HG03469 (cell line): ENCODE measurements around the gene SPTBN5.
"Not testable (repeated sequence)": the region's sequence is repeated elsewhere in the genome, so short reads cannot be mapped to it uniquely, and the experiment has no call there.

Experiments used
- ATAC-seq: cut with Tn5 transposase; IDR thresholded peaks from one replicate; pipeline ENCODE4 v1.9.1; 2021; ENCODE audit warnings: mild to moderate bottlenecking, moderate library complexity, moderate number of reproducible peaks; ENCODE audit not compliant: unreplicated experiment

Gene SPTBN5

DNA sequence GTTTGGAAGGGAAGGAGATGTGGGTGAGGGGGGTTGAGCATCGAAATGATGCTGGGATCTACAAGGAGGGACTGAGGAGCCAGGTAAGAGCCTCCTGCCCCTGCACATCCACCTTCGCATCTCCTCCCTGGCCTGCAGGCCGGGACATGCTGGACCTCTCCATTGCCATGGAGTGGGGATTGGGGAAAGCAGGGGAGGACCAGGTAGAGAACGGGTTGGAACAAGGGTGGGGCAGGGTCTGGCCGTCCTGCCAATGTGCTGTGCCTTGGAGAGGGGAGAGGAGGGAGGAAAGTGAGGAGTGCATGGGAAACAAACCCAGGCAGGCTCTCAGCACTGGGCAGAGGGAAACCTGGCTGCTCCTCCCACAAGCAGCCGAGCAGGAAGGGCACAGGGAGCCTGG lies 44.6 kb downstream of the SPTBN5 start:
- no peak for ATAC-seq

DNA sequence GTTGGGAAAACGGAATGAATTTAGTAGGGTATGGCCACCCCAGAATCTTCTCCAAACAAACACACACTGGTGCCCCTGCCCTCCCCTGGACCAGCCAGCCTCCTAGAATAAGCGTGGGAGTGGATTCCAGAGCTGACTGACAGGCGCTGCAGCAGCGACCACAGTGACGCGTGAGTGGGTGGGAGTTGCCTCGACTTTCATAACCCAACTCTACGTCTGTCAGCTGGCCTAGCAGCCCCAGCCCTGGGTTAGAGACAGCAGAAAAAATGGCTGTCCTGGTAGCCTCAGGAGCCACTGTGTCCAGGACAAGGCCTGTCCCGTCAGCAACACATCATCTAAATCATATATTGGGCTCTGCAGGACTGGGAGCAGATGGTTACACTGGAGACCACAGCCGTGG lies 45.2 kb downstream of the SPTBN5 start:
- no peak for ATAC-seq

DNA sequence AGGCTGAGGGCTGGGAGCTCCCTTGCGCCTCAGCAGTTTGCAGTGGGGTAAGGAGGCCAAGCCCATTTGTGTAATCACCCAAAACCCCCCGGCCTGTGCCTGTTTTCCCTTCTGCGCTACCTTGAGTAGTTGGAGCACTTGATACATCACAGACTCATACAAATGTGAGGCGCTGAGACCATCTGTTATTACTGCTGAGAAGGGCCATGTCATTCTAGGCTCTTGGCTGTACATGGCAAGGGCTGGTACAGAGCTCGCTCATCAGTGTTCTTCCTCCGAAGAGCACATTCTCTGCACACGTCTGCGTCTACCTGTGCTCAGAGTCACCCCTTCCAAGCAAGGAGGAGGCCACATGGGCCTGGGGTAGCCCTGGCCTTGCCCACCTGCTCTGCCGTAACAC lies 45.9 kb downstream of the SPTBN5 start:
- no peak for ATAC-seq

DNA sequence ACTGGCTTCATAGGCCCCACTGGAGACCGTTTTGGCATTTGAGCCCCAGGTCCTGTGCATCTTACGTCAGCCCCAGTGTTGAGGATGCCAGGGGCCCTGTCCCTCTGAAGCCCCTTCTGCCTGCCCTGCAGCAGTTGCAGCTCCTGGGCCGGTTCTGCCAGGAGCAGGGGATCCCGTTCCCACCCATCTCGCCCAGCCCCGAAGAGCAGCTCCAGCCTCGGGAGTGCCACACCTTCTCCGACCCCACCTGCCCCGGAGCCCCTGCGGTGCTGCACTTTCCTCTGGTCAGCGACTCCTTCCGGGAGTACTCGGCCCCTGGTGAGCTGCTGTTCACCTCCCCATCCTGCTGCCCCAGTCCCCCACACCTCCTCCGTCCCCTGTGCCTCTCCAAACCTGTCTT lies 46.6 kb downstream of the SPTBN5 start:
- no peak for ATAC-seq

DNA sequence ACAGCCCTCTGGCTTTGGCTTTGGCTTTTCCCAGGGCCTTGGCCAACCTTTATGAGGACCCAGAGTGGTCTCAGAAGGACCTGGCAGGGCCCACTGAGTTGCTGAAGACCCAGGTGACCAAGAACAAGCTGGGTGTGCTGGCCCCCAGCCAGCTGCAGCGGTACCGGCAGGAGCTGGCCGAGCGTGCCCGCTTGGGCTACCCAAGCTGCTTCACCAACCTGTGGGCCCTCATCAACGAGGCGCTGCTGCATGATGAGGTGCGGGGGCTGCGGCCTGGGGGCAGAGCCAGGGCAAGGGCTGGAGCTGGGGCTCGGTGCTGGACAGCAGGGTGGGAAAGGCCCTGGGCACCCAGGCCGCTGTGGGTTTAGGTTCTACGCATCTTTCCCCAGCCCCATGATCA lies 49.0 kb downstream of the SPTBN5 start:
- no peak for ATAC-seq

DNA sequence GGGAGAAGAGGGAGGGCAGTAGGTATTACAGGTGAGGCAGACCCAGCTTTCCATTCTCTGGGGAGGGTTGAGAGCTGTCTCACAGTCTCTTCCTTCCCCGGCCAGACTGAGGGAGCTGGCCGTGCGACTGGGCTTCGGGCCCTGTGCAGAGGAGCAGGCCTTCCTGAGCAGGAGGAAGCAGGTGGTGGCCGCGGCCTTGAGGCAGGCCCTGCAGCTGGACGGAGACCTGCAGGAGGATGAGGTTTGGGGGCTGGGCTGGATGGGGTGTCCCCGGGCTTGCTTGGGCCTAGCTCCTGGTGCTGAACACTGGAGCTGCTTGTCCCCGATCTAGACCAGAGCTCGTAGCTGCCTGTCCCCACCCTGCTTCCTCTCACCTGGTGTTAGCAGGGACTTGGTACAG lies 50.3 kb downstream of the SPTBN5 start:
- no peak for ATAC-seq

DNA sequence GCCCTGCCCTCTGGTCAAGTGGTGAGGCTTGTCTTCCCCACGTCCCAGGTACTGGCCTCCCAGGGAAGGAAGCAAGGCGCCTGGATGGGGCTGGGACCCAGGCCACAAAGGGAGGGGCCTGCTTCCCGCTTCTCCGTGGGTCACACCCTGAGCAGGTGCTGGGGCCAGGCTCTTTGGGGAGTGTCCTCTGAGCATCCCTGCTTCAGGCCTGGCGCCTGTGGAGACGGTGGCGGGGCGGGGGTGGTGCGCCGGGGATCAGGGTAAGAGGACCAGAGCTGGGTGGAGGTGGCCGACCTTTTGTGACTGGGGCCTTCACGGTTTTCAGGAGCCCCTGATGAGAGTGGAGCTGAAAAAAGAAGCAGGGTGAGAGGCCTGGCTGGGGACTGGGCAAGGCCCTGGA lies 51.6 kb downstream of the SPTBN5 start:
- no peak for ATAC-seq

DNA sequence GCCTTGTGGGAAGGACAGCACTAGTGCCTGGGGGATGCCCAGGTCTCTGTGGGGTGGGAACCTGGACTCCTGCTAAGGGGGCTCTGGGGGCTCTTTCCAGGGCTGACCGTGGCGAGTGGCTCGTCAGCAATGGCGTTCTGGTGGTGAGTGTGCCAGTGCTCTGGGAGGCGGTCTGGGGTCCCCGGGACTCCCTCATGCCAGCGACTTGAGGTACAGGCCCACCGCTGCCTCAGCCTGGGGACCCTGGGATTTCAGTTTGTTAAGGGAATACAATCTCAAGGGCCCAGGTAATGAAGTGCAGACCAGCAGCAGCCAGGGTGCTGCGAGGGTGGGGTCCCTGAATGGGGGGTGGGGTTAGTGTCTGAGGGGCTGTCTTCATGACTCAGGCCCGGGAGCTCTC lies 52.7 kb downstream of the SPTBN5 start:
- ATAC-seq: no peak

DNA sequence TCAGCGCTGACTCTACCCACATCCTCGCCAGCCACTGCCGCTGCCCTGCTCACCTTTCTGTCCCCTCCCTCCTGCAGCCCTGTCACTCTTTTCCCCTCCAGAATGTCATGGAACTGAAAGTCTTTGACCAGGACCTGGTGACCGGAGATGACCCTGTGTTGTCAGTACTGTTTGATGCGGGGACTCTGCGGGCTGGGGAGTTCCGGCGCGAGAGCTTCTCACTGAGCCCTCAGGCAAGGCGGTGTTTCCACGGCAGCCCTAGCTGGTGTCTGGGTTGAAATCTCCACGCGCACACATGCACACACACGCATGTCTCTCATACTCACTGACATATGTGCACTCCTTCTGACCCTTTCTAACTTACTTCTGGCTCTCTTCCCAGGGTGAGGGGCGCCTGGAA lies 53.2 kb downstream of the SPTBN5 start:
- ATAC-seq: no peak

DNA sequence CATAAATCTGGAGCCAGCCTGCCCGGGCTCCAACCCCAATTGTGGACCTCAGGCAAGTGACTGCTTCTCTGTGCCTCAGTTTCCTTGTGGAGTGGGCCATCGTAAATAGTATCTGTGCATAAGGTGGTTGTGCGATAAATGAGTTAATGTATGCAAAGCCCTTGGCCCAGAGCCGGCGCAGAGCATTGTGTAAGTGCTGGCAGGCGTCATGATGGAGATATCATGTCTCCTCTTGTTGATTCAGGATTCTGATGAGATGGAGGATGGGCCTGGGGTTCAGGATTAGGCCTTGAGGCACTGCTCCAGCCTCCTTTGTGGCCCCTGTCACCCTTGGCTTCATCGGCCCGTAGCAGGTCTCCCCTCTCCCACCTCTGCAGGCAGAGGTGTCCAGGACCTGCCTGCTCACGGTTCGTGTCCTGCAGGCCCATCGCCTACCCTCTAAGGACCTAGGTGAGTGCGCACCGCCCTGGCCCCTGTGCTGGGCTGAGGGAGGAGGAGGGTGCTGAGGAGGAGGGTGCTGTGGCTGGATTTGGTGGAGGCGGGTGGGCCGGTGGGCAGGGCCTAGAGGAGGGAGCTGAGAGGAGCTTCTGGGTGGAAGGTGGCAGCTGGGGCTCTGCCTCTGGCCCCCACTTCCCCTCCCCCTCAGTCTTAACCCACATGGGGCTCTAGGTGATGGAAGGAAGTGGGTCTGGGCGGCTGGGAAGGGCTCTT lies 53.9 kb downstream of the SPTBN5 start:
- no peak for ATAC-seq

DNA sequence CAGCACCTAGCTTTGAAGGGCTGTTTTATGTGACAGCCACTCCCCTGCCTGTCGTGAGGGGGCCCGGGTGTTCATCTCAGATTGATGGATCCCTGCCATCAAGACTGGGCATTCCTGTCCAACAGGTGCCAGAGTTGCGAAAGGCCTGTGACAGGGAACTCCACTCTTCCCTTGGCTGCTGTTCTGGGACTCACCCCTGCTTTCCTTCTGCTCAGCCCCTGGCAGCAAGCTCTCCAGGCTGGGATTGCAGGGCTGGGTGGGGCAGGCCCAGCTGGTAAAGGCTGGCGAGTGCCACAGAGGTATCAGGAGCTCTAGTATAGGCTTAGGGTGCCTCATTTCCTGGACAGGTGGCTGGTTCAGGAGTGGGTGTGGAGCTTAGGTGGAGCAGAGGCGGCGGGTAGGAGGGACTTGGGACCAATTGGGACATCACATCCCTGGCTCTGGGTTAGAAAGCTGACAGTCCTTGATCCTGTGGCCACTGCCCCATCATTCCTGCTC lies 55.4 kb downstream of the SPTBN5 start, which contains the start of gene PLA2G4B:
TSS of gene PLA2G4B (plus strand) at position 448 of the 498 bp plus-strand sequence. CDS start 67 bp downstream, outside the sequence.
- no peak for ATAC-seq

DNA sequence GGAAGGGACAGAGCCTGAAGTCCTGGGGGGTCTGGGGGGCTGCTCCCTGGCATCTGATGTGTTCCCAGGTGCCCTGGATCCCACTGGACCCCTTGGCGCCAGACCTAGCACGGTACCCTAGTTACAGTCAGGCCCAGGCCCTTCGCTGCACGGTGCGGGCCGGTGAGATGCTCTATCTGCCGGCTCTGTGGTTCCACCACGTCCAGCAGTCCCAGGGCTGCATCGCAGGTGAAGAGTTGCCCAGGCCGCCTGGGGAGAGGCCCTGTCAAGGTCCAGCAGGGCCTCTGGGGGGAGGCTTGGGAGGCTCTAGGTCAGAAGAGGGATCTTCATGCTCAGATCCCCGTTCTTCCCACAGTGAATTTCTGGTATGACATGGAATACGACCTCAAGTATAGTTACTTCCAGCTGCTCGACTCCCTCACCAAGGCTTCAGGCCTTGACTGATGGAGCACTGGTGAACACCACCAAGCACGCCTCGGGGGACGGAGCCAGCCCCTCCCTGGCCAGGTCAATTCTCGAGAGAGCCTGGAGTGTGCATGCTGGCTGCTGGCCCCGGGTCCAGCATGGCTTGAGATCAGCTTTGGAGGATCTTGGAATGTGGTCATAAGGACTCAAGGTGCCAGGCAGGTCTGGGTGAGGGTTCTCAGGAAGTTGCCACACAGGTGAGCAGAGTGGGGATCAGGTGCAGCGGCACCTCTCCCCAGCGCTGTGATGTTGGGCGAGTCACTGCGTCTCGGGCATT lies 57.0 kb downstream of the SPTBN5 start:
- ATAC-seq: no peak

DNA sequence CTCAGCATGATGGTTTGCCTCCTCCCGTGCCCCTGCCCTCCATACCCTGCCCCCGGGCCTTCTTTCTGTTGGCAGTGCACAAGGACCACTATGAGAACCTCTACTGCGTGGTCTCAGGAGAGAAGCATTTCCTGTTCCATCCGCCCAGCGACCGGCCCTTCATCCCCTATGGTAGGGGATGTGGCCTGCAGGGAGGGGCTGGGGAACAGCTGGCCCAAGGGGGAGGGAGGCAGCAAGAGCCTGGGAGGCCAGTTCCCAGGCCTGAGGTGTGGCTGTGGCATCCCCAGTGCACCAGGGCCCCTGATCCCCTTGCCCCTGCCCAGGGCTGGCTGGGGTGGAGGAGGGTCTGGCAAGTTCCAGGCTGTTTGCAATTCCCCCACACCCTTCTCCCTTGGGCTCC lies 57.8 kb downstream of the SPTBN5 start:
- no peak for ATAC-seq

DNA sequence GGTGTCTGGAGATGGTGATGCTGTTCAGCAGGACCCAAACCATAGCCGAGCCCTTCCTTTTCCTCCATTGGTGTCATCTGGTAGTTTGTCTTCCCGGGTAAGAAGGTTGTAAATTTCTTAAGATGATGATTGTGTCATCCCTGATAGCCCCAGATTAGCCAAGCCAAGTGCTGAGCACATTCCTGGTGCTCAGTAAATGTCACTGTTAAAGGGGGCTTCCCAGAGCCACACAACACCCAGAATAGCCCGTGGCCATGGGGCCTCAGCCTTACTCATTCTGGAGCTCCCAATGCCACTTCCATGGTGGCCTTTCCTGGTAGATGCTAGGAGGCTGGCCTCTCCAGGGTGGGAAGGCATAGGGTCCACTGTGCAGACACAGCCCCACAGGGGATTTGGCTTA lies 59.8 kb downstream of the SPTBN5 start:
- no peak for ATAC-seq

DNA sequence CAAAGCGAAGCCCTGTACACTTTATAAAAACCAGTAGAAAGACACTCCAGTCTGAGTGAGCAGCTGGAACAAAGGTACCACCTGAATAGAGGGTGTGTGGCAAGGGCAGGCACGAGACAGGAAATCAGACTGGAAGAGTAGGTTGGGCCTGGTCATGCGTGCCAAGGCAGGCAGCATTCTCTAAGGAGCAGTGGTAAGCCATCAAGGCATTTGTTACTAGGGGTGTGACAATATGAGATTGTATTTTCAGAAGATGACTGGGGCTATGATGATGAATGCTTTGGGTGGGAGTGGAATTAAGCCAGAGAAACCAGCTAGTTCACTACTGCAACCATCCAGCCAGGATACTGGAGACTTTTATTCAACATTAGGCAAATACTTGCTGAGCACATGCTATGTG lies 61.0 kb downstream of the SPTBN5 start:
- ATAC-seq: no peak

DNA sequence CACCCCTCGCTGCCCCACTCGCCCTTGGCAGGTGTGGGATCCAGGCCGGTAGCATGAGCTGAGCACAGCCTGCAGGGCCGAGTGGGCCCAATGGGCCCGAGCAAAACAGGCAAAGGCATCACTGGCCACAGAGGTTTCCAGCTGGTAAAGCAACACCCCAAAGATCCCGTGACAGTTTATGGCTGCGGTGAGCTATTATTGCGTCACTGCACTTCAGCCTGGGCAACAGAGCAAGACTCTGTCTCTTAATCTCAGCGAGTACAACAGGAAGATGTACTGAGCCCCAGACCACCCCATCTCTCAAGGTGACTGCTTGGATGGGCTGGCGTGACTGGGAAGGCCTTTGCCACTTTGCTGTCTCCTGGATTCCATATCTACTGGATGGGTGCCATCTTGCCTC lies 61.6 kb downstream of the SPTBN5 start:
- ATAC-seq: no peak

DNA sequence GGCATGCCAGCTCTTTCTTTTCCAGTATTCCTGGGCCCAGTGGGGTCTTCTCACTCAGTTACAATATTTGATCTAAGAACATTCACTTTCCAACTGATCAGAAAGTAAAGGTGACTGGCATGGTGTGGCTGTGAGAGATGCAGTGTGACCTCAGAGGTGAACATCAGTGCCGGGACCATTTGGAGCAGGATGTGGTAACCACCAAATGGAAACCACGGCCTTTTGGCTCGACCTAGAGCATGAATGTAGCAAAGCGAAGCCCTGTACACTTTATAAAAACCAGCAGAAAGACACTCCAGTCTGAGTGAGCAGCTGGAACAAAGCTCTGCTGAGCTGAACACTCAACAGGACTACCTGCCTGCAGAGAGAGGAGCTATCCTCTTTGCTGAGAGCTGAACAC lies 62.6 kb downstream of the SPTBN5 start:
- ATAC-seq: not testable (repeated sequence)

DNA sequence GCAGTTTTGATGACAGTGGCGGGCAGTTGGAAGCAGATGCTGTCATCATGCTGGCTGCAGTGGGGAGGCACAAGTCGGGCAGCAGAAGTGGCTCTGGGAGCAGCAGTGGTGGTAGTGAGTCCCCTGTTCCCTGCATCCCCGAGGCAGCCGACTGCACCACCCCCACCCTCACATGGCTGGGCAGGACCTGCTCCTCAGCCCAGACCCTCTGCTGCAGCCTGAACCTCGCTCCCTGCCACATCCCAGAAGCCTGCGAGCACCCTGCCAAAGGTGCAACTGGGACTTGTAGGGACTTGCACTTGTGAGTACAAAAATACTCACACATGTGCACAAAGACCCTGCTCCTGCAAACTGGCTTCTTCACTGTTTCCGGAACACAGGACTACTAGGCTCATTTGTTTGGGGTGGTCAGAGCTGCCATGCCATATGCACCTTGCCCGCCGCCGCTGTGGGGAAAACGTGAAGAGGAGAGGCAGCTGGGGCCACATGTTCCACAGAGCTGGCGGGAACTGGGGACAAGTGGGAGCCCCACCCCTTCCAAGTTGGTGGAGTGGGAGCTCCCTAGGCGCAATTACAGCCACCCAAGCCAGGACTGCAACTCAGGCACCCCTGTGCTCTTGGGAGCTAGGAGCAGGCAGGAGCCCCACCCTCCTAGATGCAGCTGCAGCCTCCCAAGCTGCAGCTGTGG lies 63.8 kb downstream of the SPTBN5 start:
- ATAC-seq: no peak

DNA sequence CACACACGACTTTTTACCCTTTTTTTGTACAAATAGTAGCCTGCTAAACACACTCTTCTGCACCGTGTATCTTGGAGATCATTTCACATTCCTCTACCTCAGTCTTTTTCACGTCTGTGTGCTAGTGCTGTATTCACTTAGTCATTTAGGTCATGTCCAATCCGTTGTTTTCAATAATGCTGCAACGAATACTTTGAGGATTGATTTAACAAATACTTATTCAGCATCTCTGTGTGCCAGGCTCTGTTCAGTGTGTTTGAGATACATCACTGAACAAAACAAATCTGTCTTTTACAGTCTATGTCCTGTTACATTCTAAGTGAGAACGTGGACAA lies 65.1 kb downstream of the SPTBN5 start:
- ATAC-seq: no peak

DNA sequence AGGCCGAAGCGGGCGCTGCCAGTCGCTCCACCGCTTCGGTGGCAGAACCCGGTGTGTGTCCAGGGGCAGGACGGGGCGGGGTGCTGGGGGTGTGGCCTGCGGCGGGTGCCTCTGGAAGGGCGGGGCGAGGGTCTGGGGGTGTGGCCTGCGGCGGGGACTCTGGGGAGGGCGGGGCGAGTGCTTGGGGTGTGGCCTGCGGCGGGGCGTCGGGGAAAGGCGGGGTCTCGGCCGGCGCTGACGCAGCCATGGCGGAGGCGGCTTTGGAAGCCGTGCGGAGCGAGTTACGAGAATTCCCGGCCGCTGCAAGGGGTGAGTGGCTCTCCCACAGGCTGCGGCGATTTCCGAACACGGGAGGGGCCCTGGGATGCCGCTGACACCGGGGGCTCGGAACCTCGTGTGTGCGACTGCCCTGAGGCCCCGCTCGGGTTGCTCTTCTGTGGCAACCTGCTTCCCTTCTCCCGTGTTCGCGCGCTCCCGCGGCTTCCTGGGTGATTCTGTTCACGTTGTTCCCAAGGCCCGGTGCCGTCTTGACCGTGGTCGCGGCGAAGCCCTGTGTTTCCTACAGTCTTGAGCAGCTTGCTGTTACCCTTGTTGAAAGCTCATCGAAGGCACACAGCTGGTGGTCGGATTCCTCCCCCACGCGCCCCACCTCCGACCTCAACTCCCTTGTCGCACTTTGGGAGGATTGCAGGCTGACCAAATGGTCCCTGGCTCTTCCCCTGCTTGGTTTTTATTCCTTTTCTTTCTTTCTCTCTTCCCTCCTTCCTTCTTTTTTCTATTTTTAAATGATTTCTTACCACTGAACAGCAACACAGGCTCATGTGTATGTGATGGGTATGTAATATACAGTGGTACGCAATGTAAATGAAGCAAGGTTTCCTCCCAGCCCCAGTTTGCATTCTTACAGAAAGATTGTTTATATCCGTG lies 65.7 kb downstream of the SPTBN5 start, which contains the start of gene JMJD7:
TSS of gene JMJD7 (plus strand) at position 213 of the 927 bp plus-strand sequence. CDS start at position 246, 33 bp downstream.
- no peak for ATAC-seq
